Posterior cingulate gyrus (tissue), 11 donors: Measurements from ENCODE around the gene ARHGAP44.

Source experiments
- DNase-seq, 10 donors: peaks; one replicate each; pipeline versions ENCODE4 v3.0.0 to v3.0.0-alpha.2; 2020 to 2021; ENCODE audit warnings: mixed read lengths in 3 of 10
- intact Hi-C: fragments of 100-400 bp; cut with DNase I; formaldehyde crosslinking; loops from one replicate; pipeline ENCODE4 v1.15.1; 2023

ARHGAP44 gene

GRCh38 chr17:12883472-12883871 lies 94.2 kb downstream of the ARHGAP44 start:
- intact Hi-C loops = no loop called here
- DNase-seq = no peak

- intact Hi-C loops = no loop called here
- no peak for DNase-seq
Measured at GRCh38 chr17:12887088-12887487, 97.8 kb downstream of the ARHGAP44 start.

- intact Hi-C loops = no loop called here
- no peak for DNase-seq
Measured at GRCh38 chr17:12896180-12896785, 107.0 kb downstream of the ARHGAP44 start.

- intact Hi-C loops = no loop called here
- DNase-seq = no peak
Measured at GRCh38 chr17:12898110-12898509, 108.8 kb downstream of the ARHGAP44 start.

GRCh38 chr17:12899604-12900003 lies 110.3 kb downstream of the ARHGAP44 start:
- intact Hi-C loops = no loop called here
- DNase-seq = no peak

GRCh38 chr17:12900474-12900873 lies 111.2 kb downstream of the ARHGAP44 start:
- intact Hi-C loops = no loop called here
- DNase-seq = no peak

- intact Hi-C loops = no loop called here
- no peak for DNase-seq
Measured at GRCh38 chr17:12902046-12902445, 112.7 kb downstream of the ARHGAP44 start.

GRCh38 chr17:12907477-12907876 lies 118.2 kb downstream of the ARHGAP44 start:
- intact Hi-C loops = no loop called here
- DNase-seq = no peak

GRCh38 chr17:12909046-12909445 lies 119.7 kb downstream of the ARHGAP44 start:
- intact Hi-C loops = no loop called here
- no peak for DNase-seq

- intact Hi-C loops = no loop called here
Measured at GRCh38 chr17:12909511-12909910, 120.2 kb downstream of the ARHGAP44 start.

GRCh38 chr17:12911239-12911638 lies 121.9 kb downstream of the ARHGAP44 start:
- DNase-seq = no peak
- intact Hi-C loops = no loop called here

More at GRCh38 chr17:12909511-12909910, 120.2 kb downstream of the ARHGAP44 start:
- DNase-seq = no peak

- no peak for DNase-seq
- intact Hi-C loops = no loop called here
Measured at GRCh38 chr17:12917399-12917798, 128.1 kb downstream of the ARHGAP44 start.

- intact Hi-C loops = no loop called here
- peak in 7 of 10 donors; percentile 24 to 91 (median 63) for DNase-seq
Measured at GRCh38 chr17:12918142-12918541, 128.8 kb downstream of the ARHGAP44 start.

GRCh38 chr17:12922120-12922519 lies 132.8 kb downstream of the ARHGAP44 start:
- intact Hi-C loops = no loop called here
- no peak for DNase-seq

GRCh38 chr17:12924614-12925013 lies 135.3 kb downstream of the ARHGAP44 start:
- intact Hi-C loops = loop anchor here (5.0 kb wide), 1 partner anchor 78 kb away; no protein-coding TSS in a partner anchor
- DNase-seq = no peak

GRCh38 chr17:12927001-12927400 lies 137.7 kb downstream of the ARHGAP44 start:
- intact Hi-C loops = loop anchor here (5.0 kb wide), 1 partner anchor 75 kb away; no protein-coding TSS in a partner anchor
- DNase-seq = no peak

- intact Hi-C loops = loop anchor here (5.0 kb wide), 1 partner anchor 75 kb away; no protein-coding TSS in a partner anchor
- DNase-seq = no peak
Measured at GRCh38 chr17:12927541-12928425, 138.5 kb downstream of the ARHGAP44 start.

GRCh38 chr17:12928736-12929135 lies 139.4 kb downstream of the ARHGAP44 start:
- intact Hi-C loops = loop anchor here (5.0 kb wide), 1 partner anchor 74 kb away; no protein-coding TSS in a partner anchor
- no peak for DNase-seq

GRCh38 chr17:12936501-12936900 lies 147.2 kb downstream of the ARHGAP44 start:
- no peak for DNase-seq
- intact Hi-C loops = no loop called here

- intact Hi-C loops = no loop called here
- DNase-seq = no peak
Measured at GRCh38 chr17:12940699-12941098, 151.4 kb downstream of the ARHGAP44 start.

- intact Hi-C loops = no loop called here
- peak in 4 of 10 donors; percentile 22 to 86 (median 55) for DNase-seq
Measured at GRCh38 chr17:12947047-12947446, 157.7 kb downstream of the ARHGAP44 start.

- intact Hi-C loops = no loop called here
- DNase-seq = no peak
Measured at GRCh38 chr17:12952012-12952411, 162.7 kb downstream of the ARHGAP44 start.
